GM12891 (cell line): ENCODE data around the gene KRT80.
A peak's percentile ranks its signal among the peaks of the same experiment; 100 is the strongest.

Experiments used
- DNase-seq: peaks from one replicate; pipeline ENCODE4 v3.0.0; 2011; ENCODE audit warnings: low spot score; ENCODE audit not compliant: insufficient read length
- FAIRE-seq: peaks from 2 replicates; lab custom pipeline; 2011; peaks lifted over from hg19 to GRCh38; lab: Jason Lieb, UNC
- SPI1 ChIP-seq: IDR thresholded peaks from 2 replicates; pipeline ENCODE4 v1.6.1; 2011; ENCODE audit warnings: low read depth, low read length, control low read depth
- TAF1 ChIP-seq: IDR thresholded peaks from 2 replicates; pipeline ENCODE4 v1.6.1; 2011; ENCODE audit warnings: low read depth, low read length, control low read depth

The KRT80 gene

GRCh38 chr12:52119398-52120254 lies 72.2 kb downstream of the KRT80 start:
- no peak for TF ChIP-seq TAF1
- TF ChIP-seq SPI1: 0 out of 2 replicates have a peak, but pooled peaks have one; percentile 13
- FAIRE-seq (peak; percentile 9), DNase-seq (no peak)
